Stimulated activated CD4-positive, alpha-beta T cell treated with anti-CD3 and anti-CD28 coated beads, TNF-alpha, amount 100 ng/mL, for 4 hours (primary cell): Measurements from ENCODE around the gene CDT1.
"Not testable (repeated sequence)": the region's sequence is repeated elsewhere in the genome, so short reads cannot be mapped to it uniquely, and the experiment has no call there.

Experiments used
- DNase-seq, 3 experiments: peaks; one replicate each; pipeline ENCODE4 v3.0.0-alpha.2; 2020; ENCODE audit warnings: low read depth in 3 of 3

CDT1 gene

DNA sequence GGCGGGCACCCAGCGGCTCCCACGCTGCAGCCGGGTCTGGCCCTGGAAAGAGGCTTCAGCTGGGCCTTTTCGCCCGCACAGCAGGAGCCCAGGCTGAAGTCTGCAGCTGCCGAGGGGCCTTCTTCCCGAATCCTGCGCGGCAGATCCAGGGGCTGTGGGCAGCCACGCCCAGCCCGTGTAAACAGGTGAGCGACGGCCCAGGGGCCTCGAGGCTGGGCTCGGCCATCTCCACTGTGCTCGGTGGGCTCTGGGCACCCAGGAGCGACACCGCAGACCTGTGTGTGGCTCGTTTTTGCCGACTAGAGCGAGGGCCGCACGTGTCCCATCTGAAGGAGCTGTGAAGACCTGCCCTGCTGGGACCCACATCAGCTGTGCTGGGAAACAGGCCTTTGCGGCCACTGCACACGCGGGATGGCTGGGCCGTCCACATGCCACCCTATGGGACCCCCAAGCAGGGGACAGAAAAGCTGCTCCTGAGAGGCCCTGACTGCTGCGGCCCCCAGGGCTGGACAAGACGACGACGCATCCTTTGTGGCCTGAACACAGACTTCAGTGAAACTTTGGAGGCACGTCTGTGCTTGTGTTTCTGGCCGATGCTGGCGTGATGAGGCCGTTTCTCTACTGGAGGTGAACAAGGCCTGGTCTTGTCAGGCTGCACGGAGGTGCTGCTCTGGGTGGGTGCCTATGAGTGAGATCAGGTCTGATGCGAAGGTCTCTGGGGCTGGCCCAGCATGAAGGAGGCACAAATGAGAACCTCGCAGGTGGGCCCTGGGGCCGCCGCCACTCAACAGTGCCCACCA, 13.3 kb downstream of the CDT1 start:
- no peak for DNase-seq

DNA sequence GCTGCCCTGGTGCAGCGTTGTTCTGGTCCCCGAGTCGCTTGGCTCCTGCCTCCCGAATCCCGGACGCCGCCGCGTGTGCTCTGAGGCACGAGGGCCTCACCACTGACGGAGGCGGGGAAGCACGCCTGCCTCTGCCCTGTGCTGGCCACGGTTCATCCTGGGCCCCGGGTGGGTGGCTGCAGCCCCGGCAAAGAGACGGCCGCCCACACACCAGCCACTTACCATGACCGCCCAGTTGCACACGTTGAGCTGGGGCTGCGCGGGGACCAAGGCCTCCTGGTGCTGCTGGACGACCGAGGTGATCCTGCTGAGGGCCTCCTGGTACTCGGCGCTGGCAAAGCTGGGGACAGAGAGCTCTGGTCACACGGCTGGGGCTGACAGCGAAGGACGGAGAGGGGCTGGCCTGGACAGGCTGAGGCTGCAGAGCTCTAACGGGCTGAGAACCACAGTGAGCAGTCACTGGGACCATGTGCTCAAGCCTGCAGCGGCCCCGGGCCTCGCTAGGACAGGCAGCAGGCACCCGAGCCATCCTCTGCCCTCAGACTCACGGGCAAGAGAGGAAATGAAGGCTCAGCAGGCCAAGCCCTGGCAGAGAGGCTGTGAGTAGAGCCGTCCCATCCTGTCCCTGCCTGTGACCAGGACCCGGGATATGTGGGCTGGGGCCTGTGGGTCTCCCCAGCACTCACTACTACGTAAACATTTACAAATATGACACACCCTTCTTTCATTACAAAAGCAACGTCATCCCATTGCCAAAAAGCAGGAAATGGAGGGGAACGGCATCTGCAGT, 14.4 kb downstream of the CDT1 start:
- no peak for DNase-seq

DNA sequence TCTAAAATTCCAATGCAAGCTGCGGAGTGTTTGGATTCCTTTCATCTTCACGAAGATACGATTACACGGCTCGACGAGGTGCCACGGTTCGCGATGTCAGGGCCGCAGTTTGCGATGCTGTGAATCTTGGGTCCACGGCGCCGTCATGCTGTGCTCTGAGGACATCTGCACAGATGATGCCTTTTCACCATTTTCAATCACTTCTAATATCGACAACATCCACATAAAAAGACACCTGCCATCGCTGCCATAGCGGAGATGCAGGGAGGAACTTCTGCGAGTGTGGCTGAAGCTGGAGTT, 14.9 kb downstream of the CDT1 start:
- no peak for DNase-seq

DNA sequence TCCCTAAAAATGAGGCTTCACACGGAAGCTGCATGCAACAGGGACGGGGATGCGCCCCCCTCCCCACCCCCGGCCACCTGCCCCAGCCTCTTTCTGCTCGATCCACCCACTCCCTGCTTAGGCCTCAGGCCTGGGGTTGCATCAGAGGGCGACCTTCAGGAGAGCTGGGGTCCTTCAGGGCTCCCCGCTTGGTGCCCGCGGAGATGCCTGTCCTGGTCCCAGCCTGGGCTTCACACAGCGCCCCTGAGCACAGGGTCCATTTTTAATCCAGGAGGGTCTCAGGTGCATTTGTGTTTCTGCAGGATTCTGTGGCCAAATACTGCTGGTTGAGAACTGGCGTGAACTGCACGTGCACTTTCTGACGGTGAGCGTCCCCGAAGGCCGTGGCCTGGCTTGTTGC, 15.5 kb downstream of the CDT1 start:
- DNase-seq: no peak

DNA sequence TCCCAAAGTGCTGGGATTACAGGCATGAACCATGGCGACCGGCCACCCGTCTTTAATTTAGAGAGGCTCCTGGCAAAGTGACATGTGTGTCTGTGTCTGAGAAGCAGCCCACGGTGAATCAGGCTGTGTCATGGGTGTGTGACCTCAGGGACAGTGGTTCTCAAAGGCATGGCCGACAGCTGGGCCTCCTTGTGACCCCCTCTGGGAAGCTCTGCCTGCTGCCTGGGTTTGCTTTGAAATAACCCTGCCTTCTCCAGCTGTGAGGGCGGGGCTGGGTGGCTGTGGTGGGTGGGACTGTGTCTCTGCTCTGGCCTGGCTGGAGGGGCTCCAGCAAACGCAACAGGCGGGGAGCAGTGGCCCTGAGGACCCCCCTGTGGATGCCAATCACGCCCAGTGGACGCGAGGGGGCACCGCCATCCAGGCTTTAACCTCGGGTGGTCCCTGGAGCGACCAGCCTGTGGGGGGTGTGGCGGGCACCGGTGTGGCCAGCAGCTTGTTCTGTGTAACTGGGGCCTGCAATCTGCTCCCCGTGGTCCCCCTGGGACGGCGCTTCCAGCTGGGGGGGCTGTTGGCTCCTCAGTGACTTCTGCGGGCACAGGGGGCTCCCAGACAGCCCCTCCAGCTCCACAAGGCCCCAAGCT, 16.9 kb downstream of the CDT1 start:
- DNase-seq: no peak

DNA sequence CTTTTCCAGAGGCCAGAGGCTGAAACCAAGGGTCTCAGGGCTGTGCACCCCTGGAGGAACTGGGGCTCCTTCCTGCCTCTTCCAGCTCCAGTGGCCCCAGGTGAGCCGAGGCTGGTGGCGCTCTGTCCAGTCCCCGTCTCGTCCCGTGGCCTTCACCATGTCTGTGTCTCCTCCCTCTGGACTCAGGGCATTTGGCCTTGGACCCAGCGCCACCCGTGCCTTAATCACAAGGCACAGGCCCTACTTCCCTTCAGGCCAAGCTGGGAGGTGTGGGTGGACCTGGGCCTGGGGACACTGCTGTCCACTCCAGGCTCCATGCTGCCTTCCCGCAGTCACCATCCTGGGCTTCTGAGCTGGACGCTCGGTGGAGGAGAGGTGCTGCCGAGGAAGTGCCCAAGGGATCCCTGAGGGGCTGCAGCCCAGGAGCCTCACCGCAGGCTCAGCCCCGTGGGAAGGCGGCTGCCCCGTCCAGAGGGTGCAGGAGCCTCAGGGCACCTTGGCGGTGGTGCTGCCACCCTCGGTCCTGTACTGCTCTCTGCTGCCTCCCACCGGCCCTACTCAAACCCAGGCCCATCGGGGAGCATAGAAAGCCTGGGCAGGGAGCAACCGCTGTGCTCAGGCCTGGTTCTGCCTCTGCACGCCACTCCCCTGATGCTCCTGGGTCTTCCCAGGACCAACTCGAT, 17.7 kb downstream of the CDT1 start:
- DNase-seq: no peak

DNA sequence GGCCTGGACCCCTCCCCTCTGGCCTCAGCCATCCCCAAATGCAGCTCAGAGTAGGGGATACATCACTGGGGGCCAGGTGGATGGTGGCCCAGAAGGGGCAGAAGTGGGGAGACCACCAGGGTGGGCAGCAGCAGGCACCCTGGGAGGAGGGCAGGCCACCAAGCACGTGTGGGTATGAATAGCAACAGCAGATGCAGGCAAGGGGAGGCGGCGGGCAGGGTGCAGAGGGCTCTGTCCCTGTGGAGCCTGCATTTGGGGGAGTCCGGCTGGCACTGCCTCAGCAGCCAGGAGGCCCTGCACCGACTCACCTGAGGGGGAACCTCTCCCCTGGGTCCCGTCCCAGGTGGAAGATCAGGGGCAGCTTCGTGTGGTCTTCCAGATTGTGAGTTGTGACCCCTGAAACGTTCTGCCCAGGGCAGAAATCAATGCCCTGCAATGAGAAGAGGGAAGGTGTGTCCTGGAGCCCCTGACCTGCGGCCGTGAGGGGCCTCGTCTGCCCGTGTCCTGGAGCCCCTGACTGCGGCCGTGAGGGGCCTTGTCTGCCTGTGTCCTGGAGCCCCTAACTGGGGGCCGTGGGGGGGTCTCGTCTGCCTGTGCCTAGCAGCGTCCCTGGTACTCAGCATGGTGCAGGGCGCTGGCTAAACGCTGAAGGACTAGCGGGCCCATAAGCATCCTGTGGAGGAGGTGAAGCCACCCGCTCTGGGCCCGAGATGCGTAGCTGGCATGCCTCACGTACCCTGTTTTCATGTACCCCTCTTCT, 18.9 kb downstream of the CDT1 start:
- no peak for DNase-seq

DNA sequence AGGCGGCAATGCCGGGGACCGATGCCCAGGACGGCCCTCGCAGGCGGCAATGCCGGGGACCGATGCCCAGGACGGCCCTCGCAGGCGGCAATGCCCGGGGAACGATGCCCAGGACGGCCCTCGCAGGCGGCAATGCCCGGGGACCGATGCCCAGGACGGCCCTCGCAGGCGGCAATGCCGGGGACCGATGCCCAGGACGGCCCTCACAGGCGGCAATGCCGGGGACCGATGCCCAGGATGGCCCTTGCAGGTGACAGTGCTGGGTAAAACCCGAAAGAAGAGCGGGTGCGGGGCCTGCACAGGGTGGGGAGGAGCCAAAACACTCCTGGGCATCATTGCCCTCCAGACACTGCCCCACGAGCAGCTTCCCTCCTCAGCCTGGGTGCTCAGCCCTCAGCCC, 20.1 kb downstream of the CDT1 start:
- DNase-seq: not testable (repeated sequence)

DNA sequence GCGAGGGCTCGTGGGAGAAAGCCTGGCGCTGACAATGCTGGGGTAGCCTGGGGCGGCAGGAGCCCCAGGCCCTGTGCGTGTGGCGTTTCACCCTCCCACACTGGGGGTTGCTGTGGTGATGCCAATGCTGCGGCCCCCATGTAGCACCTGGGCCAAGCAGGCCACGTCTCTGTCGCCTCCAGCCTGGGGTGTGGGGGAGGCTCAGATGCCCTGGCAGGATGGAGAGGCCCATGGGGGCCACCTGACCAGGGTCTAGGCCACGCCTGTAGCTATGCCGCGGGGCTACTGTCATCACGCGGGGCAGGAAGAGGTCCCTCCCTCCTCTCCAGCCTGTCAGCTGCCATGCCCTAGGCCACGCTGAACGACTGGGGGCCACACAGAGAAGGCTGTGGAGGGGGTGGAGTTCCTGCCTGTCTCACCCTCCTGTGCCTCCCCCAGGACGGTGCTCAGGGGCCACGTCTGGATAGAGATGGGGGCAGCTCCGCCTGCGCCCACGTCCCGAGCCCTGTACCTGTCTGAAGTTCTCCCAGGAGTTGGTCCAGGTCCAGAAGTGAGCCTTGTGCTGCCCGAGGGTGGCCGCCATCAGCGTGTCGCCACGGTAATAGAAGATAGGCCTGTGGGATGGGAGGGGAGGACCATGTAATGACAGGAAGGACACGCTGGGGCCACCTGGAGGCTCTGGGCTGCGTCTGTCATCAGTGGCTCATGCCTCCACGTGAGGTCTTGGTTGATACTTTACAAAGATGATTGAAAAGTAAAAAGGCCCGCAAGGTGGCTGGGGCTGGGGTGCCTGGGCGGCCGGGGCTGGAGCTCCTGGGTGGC, 20.9 kb downstream of the CDT1 start:
- DNase-seq: no peak

DNA sequence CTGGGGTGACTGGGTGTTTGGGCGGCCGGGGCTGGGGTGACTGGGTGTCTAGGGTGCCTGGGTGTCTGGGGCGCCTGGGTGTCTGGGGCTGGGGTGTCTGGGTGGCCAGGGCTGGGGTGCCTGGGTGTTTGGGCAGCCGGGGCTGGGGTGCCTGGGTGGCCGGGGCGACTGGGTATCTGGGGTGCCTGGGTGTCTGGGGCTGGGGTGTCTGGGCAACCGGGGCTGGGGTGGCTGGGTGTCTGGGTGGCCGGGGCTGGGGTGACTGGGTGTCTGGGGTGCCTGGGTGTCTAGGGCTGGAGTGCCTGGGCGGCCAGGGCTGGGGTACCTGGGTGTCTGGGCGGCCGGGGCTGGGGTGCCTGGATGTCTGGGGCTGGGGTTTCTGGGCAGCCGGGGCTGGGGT, 21.6 kb downstream of the CDT1 start:
- no peak for DNase-seq

DNA sequence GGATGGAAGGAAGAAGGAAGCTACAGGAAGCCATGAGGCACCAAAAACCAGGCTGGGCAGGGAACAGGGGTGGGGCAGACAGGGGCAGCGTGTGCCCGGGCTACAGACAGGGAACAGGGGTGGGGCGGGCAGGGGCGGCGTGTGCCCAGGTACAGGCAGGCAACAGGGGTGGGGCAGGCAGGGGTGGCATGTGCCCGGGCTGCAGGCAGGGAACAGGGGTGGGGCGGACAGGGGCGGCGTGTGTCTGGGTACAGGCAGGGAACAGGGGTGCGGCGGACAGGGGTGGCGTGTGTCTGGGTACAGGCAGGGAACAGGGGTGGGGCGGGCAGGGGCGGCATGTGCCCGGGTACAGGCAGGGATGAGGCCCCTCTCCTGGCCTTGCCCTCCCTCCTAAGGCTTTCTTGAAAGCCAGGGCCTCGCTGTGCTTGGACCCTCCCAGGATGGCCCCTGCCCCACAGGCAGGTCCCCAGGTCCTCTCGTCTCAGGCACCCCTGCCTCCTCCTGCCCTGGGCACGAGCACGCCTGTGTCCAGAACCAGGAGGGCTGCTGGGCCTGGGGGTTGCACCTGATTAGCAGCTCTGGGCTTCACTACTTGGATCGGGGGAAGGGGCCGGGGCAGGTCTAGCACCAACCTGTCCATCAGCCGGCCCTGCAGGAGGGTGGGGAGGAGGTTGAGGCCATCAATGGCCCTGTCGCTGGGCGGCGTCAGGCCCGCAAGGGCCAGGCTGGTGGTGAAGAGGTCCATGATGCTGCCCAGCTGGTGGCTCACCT, 22.7 kb downstream of the CDT1 start:
- no peak for DNase-seq

DNA sequence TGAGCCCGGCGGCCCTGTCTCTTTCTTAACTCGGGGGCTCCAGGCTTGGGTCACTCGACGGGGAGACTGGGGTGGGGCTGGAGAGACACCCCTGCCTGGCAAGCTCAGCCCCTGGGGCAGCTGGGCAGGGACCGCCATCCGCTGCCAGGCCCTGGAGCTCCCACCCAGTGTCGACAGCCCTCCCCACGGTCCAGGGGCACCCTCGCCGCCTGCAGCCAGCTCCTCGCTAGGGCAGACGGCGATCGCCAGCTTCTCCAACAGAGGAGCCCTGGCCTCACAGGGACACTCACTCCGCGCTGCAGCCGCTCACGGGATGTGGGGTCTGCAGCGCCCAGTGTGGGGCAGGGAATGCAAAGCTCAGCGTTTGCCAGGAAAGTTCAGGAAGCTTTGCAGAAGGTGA, 24.1 kb downstream of the CDT1 start:
- DNase-seq: no peak

DNA sequence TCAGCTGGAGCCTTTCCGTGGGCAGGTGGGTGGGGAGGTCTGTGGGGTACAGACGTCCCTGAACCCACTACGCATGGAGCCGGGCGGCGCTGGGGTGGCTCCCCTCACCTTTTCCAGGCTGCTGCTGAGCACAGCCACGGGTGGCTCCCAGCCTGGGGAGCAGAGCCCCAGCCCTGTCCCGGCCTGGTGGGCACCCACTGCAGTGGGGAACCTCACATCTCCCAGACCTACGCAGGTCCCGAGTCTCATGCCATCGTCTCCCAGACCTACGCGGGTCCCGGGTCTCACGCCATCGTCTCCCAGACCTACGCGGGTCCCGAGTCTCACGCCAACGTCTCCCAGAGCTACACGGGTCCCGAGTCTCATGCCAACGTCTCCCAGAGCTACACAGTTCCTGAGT, 25.1 kb downstream of the CDT1 start:
- no peak for DNase-seq

DNA sequence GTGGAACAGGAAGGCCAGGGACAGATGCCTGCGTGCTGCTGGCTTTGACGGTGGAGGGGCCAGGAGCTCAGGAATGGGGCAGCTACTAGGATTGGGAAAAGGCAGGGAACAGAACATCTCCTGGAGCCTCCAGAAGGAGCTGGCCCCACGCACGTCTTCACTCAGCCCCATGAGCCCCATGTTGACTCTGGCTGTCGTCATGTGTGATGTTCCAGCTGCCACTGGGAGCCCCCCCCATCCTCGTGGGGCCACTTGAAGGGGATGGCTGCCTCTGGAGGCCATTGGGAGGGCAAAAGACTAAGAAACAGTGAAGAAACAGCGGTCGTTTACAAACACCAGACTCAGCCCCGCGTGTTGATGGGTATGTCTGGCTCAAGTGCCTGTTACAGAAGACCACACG, 26.7 kb downstream of the CDT1 start:
- DNase-seq: no peak

DNA sequence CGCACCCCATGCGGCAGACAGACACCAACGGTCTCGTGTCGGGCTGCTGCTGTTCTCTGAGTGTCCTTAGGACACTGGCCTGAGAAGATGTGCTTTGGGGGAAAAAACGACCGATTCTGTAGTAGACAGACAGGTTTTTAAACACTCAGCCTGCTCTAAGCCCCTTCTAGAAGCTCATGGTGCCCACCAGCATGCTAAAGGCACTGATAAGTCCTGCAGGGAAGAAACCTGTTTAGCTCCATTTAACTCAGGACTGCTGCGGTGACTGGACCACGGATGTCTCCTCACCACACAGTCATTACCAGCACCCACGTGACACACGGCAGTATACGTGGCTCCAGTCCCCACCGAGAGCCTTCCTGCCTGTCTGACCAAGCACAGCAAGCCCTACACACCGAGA, 27.2 kb downstream of the CDT1 start:
- DNase-seq: no peak

DNA sequence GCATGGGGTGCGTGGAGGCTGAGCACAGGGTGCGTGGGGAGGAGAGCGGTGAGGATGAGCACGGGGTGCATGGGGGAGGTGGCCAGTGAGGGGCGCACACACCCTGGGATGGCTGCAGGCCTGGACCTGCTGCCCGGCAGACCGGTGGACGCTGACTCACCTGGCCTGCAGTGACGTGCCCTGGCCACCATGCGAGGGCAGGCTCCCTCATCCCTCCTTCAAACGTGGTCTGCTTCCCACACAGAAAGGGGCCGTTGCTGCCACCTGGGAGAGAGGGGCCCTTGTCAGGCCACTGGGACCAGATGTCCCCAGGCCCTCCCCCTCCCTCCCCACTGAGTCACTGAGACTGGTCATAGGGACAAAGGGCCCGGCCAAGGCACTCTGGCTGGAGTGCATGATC, 28.2 kb downstream of the CDT1 start:
- no peak for DNase-seq

DNA sequence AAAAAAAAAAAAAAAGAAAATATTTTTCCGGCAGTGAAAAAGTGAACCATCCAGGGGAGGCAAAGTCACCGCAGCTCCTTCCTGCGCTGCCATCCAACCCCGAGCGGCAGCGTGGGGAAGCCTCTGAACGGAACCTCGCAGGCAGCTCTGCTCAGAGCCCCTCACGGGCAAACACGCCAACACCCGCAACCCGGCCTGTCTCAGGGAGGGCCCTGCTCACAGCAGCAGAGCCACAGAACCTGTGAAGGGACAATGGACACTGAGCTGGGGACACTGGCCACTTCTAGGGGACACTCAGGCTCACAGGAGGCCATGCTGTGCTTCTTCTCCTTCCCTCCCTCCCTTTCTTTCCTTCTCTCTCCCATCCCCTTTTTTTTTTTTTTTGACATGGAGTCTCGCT, 29.5 kb downstream of the CDT1 start:
- DNase-seq: no peak

DNA sequence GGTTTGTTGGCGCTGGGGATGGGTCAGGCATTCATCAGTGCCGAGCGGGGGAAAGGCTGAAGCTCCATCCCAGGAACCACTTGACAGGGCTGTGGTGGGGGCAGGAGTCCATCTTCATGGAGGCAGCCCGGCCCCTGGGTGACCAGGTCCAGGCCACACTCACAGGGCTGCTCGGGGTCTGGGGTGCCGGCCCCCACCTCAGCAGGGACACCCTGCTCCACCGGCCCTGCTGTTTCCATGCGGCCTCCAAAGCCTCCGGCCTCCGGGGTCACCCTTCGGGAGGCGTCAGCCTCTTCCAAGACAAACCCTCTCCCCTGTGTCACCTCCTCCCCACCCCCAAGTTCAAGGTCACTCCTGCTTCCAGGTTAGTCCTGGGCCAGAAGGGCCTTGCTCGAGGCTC, 31.1 kb downstream of the CDT1 start:
- no peak for DNase-seq

DNA sequence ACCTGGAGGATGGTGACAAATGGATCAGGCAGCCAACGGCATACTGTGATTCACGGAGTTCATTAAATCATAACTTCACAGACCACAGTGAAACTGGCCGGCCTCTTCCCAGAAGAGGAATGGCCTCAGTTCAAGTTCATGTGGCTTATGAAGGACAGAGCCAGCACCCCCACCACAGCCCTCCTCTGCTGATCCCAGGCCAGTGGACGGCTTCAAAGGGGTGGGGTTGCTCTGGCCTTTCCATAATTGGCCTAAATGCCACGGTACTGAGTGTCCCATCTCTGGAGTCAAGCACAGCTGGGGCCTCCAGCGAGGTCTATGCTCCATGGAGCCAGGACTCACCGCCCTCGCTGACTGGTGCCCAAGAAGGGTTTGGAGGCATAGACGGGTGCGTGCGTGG, 31.8 kb downstream of the CDT1 start:
- DNase-seq: no peak

DNA sequence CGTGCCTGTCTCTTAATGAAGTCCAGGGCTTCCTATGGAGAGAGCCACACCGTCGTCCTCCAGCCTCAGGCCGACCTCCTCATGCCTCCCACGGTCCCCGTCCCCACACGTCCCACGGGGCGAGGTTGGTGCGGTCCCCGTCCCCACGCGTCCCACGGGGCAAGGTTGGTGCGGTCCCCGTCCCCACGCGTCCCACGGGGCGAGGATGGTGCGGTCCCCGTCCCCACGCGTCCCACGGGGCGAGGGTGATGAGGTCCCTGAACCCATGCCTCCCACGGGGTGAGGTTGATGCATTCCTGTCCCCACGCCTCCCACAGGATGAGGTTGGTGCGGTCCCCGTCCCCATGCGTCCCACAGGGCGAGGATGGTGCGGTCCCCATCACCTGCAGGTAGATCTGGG, 32.2 kb downstream of the CDT1 start:
- DNase-seq: no peak
